ENCODE measurements around the gene PCDHA1. TPM values are rescaled to one million over a fixed set of nuclear protein-coding genes. Genes with fewer than 3 reads are reported as not detected.
A peak's percentile ranks its signal among the peaks of the same experiment; 100 is the strongest.

Gene PCDHA1
- total RNA-seq, 6 donors from 2014 or later, result 0.13 TPM; not detected in 5

DNA sequence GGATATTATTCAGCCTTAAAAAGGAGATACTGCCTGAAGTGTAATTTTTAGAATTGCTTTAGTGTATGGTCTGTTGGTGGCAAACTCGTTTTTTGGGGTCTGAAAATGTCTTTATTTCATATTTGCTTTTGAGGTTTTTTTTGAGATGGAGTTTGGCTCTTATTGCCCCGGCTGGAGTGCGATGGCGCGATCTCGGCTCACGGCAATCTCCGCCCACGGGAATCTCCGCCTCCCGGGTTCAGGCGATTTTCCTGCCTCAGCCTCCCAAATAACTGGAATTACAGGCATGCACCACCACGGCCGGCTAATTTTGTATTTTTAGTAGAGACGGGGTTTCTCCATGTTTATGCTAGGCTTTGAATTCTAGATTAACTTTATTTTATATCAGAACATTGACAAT, 245.1 kb downstream of the PCDHA1 start:
- DNase-seq, result peak in 1 of 2 donors; percentile 58
- H3K36me3 ChIP-seq, result no peaks in the 10 kb centered on the region
- H3K9me3 ChIP-seq, result no peaks in the 10 kb centered on the region
- ATAC-seq (ENCODE audit: low FRiP score in 2 of 2), result no peak
- no peaks in the 10 kb centered on the region for H3K27me3 ChIP-seq
- H3K4me1 ChIP-seq, result no peaks in the 10 kb centered on the region
- H3K27ac ChIP-seq, result no peak overlapping the region
- H3K4me3 ChIP-seq, result no peak overlapping the region
- 90% methylated on average over 15 of the region's 15 CpGs for WGBS, 2 donors
- TF ChIP-seq CTCF (IDR thresholded peaks at IDR 0.05), result no peak
- TF ChIP-seq EP300 (IDR thresholded peaks at IDR 0.05), result no peak
- TF ChIP-seq POLR2AphosphoS5 (IDR thresholded peaks at IDR 0.05), result no peak
- no peak for TF ChIP-seq POLR2A (IDR thresholded peaks at IDR 0.05)

GRCh38 chr5:141032626-141033025, 246.7 kb downstream of the PCDHA1 start:
- DNase-seq (no peak), ATAC-seq (ENCODE audit: low FRiP score in 2 of 2) (no peak)
- TF ChIP-seq POLR2AphosphoS5 (IDR thresholded peaks at IDR 0.05) (no peak), CTCF (IDR thresholded peaks at IDR 0.05) (no peak)
- no peaks in the 10 kb centered on the region for H3K9me3 ChIP-seq
- no peak overlapping the region for H3K27ac ChIP-seq
- no peaks in the 10 kb centered on the region for H3K36me3 ChIP-seq
- no peaks in the 10 kb centered on the region for H3K4me1 ChIP-seq
- no peak overlapping the region for H3K4me3 ChIP-seq
- H3K27me3 ChIP-seq, result no peaks in the 10 kb centered on the region
- 62 to 64% methylated on average over 1 of the region's 1 CpG for WGBS, 2 donors

- DNase-seq (no peak), ATAC-seq (ENCODE audit: low FRiP score in 2 of 2) (no peak)
- no peaks in the 10 kb centered on the region for H3K36me3 ChIP-seq
- no peak overlapping the region for H3K27ac ChIP-seq
- H3K4me1 ChIP-seq, result peaks cover 0 to 6% (median 1%) of the 10 kb centered on the region in 4 donors
- H3K9me3 ChIP-seq, result no peaks in the 10 kb centered on the region
- TF ChIP-seq POLR2A (IDR thresholded peaks at IDR 0.05), result no peak
- TF ChIP-seq CTCF (IDR thresholded peaks at IDR 0.05), result no peak
- TF ChIP-seq EP300 (IDR thresholded peaks at IDR 0.05), result no peak
- TF ChIP-seq POLR2AphosphoS5 (IDR thresholded peaks at IDR 0.05), result no peak
- H3K27me3 ChIP-seq, result no peaks in the 10 kb centered on the region
- no peak overlapping the region for H3K4me3 ChIP-seq
Measured at GRCh38 chr5:141039061-141039460, 253.1 kb downstream of the PCDHA1 start.

- WGBS, 2 donors, result 54 to 56% methylated on average over 3 of the region's 3 CpGs
- peak overlapping the region in 1 of 4 donors; percentile 44 for H3K4me3 ChIP-seq
- H3K4me1 ChIP-seq, result peaks cover 0 to 6% (median 1%) of the 10 kb centered on the region in 4 donors
- H3K27ac ChIP-seq, result no peak overlapping the region
- no peaks in the 10 kb centered on the region for H3K36me3 ChIP-seq
- no peaks in the 10 kb centered on the region for H3K9me3 ChIP-seq
- no peak for TF ChIP-seq POLR2AphosphoS5 (IDR thresholded peaks at IDR 0.05)
- no peak for TF ChIP-seq POLR2A (IDR thresholded peaks at IDR 0.05)
- no peak for TF ChIP-seq CTCF (IDR thresholded peaks at IDR 0.05)
- no peak for TF ChIP-seq EP300 (IDR thresholded peaks at IDR 0.05)
- H3K27me3 ChIP-seq, result no peaks in the 10 kb centered on the region
- DNase-seq (no peak), ATAC-seq (ENCODE audit: low FRiP score in 2 of 2) (no peak)
Measured at GRCh38 chr5:141039517-141039916, 253.6 kb downstream of the PCDHA1 start.

- TF ChIP-seq CTCF (IDR thresholded peaks at IDR 0.05) (peak; percentile 32 to 73 (median 52)), EP300 (IDR thresholded peaks at IDR 0.05) (no peak), POLR2A (IDR thresholded peaks at IDR 0.05) (no peak), POLR2AphosphoS5 (IDR thresholded peaks at IDR 0.05) (no peak)
- H3K27ac ChIP-seq, result peak overlapping the region in 3 of 4 donors; percentile 45 to 74 (median 67)
- peak; percentile 84 to 89 for ATAC-seq (ENCODE audit: low FRiP score in 2 of 2)
- H3K27me3 ChIP-seq, result no peaks in the 10 kb centered on the region
- peak overlapping the region in 3 of 4 donors; percentile 37 to 44 (median 43) for H3K4me3 ChIP-seq
- peak; percentile 55 to 88 for DNase-seq
- H3K9me3 ChIP-seq, result no peaks in the 10 kb centered on the region
- H3K4me1 ChIP-seq, result peaks cover 0 to 6% (median 1%) of the 10 kb centered on the region in 4 donors
- no peaks in the 10 kb centered on the region for H3K36me3 ChIP-seq
- 8 to 10% methylated on average over 24 of the region's 24 CpGs for WGBS, 2 donors
Measured at GRCh38 chr5:141040093-141040770, 254.3 kb downstream of the PCDHA1 start.
